T-helper 2 cell treated with Interferon-gamma antibody and Interleukin-4, amounts not matched to agents 100 ng/mL and 5 ng/mL, for 36 hours (primary cell): Measurements from ENCODE around the gene UBE2E1. TPM values are rescaled to one million over a fixed set of nuclear protein-coding genes. Genes with fewer than 3 reads are reported as not detected.

Source experiments
- total RNA-seq: library from RNA; stranded (reverse); gene quantifications from 2 replicates; pipeline ENCODE4 v1.2.3, GENCODE V29; 2022

The UBE2E1 gene
- total RNA-seq, 1 donor from 2014 or later, result 68.5 TPM

Other genes starting within 250 kb of the UBE2E1 start
- 1.1 and 1.6 TPM in 2 replicates for gene NKIRAS1, start 111.0 kb downstream of the UBE2E1 start, total RNA-seq
- gene RPL15, start 111.2 kb downstream of the UBE2E1 start, total RNA-seq, result 1,503 and 1,504 TPM in 2 replicates
- gene NR1D2, start 139.3 kb downstream of the UBE2E1 start, total RNA-seq, result 2.3 and 2.5 TPM in 2 replicates